Measurements from ENCODE around the gene PTPRA.
"Not testable (repeated sequence)": the region's sequence is repeated elsewhere in the genome, so short reads cannot be mapped to it uniquely, and the experiment has no call there.

- TF ChIP-seq CTCF, POLR2A (IDR thresholded peaks at IDR 0.05): not testable (repeated sequence)
Observed at GRCh38 chr20:3022559-3023490, 149.5 kb downstream of the PTPRA start.

Measured in right lobe of liver (tissue), 4 donors.